H54 (cell line): ENCODE results near the gene ATE1.
A peak's percentile ranks its signal among the peaks of the same experiment; 100 is the strongest.

Experiments used
- DNase-seq: peaks from one replicate; pipeline ENCODE4 v3.0.0; 2011; ENCODE audit warnings: low spot score, mixed read lengths; ENCODE audit not compliant: insufficient read length
- FAIRE-seq: peaks from 3 replicates; lab custom pipeline; 2011; peaks lifted over from hg19 to GRCh38; lab: Jason Lieb, UNC
- POLR2A ChIP-seq: IDR thresholded peaks from 2 replicates; pipeline ENCODE4 v1.6.1; 2011; ENCODE audit warnings: low read depth, mild to moderate bottlenecking, low read length

Gene ATE1

GRCh38 chr10:121754666-121755065 is 173.2 kb downstream of the ATE1 start:
- FAIRE-seq: no peak
- no peak for TF ChIP-seq POLR2A
- no peak for DNase-seq

DNA sequence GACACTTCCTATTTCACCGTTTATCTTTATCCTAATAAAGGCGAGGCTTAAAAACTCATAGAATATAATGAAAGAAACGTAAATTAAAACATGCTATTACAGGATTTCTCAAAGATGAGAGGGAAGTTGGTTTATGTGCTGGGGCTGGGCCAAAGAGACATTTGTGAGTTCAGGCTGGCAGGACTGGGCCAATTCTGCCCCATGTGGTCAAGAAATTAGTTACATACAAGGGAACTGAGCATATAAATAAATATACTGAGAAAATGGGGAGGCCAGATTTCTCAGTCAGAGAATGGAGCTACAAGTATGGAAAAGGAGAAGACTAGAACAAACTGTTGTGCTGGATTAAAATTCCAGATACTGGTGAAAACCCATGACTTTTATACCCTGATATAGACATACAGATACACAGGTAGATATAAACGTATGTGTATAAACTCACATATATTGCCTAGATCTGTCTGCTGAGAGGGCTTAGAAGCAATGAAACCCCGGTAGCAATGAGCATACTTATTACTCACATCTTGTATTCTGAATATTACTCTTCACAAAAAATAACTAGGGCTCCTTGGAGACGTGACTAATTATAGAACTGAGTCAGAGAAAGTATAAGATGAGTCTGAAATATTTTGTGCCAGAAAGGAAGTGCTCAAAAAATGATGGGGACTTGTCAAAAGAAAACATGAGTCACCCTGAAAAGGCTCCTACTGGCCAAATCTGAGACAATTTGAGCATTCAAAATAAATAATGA is 173.9 kb downstream of the ATE1 start:
- FAIRE-seq (peak; percentile 82), DNase-seq (peak; percentile 4)
- no peak for TF ChIP-seq POLR2A

GRCh38 chr10:121751191-121751760 is 176.6 kb downstream of the ATE1 start:
- FAIRE-seq (no peak), DNase-seq (no peak)
- TF ChIP-seq POLR2A: no peak

DNA sequence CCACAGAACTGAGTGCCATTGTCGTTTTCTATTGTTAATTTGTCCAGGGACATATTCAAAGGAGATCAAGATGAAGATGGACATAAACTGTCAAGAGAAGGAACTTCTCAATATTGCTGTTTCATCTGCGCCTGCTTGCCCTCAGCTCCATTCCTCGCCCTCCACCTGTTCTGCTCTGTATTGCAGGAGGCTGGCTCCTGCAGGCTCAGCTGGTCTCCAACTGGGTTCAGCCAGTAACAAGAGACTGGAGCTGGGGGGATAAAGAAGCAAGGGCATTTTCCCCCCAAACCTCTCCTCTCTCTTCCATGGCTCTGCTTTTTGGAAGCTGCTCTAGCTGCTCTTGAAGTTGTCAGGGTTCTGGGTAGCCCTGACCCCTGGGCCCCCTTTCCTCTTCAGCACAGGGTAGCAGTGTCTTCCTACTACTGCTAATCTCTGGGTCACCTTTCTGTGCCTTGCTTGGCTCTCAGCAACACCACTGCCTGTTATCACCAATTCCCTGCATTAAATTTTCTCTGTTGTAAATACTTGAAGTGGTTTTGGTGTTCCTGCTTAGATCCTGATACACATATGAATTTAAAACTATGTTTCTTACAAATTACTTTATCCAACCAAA is 180.6 kb downstream of the ATE1 start:
- FAIRE-seq: no peak
- TF ChIP-seq POLR2A: no peak
- DNase-seq: no peak

- TF ChIP-seq POLR2A: no peak
- DNase-seq (no peak), FAIRE-seq (no peak)
Observed at GRCh38 chr10:121741248-121741792, 186.5 kb downstream of the ATE1 start.

DNA sequence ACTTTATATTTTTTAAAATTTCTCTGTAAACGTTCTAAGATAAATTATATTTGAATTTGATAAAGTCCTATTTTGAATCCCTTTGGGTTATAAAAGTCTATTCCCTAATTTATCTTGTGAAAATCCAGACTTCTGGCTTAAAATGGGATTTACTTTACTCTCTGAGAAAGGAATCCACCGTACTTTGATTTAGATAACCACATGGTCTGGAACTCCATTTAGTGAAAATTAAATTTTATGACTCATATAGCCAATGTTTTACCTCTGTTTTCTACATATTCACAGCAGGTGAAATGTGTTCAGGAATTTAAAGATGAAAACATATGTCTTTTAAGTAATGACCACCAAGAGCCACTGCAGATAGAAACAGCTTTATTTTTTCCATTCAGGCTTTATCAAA is 187.8 kb downstream of the ATE1 start:
- no peak for FAIRE-seq
- DNase-seq: no peak
- TF ChIP-seq POLR2A: no peak

GRCh38 chr10:121739114-121739513 is 188.7 kb downstream of the ATE1 start:
- FAIRE-seq (no peak), DNase-seq (no peak)
- no peak for TF ChIP-seq POLR2A

DNA sequence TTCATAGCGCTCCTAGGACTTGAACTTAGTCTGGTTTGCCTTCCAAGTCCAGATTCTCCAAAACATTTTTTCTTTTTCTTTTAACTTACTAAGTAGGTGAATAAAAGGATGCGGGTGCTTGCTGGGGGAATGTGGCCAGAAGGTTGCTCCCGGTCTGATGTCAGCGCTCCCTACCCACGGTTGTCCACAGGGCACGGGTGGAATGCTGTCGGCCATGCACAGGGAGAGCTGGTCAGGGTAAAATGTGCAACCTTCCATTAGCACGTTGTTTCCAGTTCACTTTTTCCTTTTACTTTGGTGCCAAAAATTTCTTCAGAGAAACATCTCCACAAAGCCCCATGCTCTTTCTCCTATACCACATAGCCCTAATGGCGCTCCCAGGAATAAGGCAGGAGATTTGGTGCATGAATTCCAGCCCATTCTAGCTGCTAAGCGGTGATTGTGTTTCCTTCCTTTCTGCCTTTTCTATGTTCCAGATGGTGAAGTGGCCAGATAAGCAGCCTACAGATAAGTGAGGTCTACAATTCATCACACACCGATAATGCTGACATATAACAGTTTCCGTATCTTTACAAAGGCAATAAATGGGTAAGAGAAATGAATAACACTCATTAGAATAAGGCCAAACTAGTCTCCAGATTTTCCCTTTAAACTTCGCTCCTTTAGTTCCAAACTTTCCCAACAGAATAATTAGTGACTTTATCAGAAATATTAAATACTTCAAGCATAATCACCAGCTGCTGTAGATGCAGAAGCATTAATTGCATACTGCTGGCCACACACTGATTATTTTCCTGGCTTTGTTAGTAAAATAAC is 191.3 kb downstream of the ATE1 start:
- DNase-seq (no peak), FAIRE-seq (no peak)

DNA sequence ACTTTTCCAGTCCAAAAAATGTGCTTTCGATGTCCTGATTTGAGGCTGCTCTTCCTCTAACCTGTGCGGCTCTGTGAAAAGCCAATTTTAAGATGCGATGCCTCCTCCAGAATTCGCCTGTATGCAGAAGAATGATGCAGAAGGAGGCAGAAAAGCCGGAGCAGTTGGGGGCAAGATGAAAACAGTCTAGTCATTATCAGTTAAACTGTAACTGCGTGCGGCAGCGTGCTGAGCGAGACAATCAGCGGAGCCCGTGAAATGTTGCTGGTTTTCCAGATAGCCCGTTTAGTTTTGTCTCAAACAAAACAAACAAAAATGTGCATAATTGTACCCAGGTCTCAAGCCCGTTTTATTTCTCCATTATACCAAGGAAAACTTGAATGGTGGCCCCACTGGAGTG is 192.6 kb downstream of the ATE1 start:
- FAIRE-seq (no peak), DNase-seq (no peak)
- TF ChIP-seq POLR2A: no peak

More for the DNA sequence above, 191.3 kb downstream of the ATE1 start:
- no peak for TF ChIP-seq POLR2A

DNA sequence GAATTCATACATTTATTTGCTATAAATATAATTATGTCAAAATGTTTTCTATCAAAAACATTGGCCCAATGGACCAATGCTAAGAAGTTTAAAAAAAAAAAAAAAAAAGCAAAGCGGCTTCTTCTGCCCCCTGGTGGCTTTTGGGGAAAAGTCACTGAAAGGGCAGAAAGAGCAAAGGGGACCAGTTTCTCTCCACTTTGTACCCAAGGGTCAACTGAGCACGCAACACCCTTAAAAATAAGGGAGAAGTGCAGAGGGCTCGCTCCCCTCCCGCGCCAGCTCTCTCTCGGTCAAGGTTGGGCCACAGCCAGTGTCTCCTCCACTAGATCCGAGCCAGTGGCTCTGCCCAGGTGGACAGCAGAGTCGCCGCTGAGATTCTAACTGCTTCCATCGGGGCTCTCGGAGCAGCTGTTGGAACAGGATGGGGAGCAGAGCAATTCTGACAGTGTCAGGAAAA is 193.2 kb downstream of the ATE1 start:
- FAIRE-seq (no peak), DNase-seq (no peak)
- no peak for TF ChIP-seq POLR2A

DNA sequence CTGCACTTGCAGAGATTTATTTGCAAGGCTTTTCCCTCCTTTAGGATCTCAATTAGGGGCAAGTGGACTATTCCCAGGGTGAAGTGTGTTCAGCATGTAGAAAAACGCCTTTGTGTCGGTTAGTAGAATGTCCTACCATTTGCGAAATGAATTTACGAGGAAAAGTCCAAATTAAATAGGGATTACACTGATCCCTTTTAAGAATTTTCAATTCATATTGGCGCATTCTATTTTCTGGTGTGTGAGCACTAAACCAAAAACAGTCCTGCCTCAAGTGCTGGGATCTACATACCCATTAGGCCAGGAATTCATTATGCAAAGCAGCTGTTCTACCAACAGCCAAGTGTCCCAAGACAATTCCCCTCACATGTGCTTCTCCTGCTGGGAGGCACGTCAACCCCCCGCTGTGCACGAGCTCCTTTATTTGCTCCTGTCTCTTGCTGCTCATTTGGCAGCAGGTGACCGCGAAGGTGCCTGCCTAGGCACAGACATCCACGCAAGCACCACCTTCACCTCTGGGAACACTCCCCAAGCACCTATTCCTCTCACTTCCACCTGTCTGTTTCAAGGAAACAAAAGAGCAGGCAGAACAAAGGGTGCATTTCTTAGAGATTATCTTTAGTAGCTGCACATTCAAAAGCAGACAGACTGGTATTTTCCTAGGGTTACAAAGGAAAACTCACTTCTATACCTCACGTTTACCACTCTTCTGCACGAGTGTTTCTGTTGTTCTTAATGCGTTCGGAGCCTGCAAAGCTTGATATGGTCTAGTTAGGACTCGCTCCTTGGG is 195.0 kb downstream of the ATE1 start:
- TF ChIP-seq POLR2A: no peak
- FAIRE-seq (no peak), DNase-seq (no peak)

- no peak for TF ChIP-seq POLR2A
- no peak for DNase-seq
- FAIRE-seq: no peak
Observed at GRCh38 chr10:121732172-121732571, 195.7 kb downstream of the ATE1 start.

- DNase-seq (no peak), FAIRE-seq (no peak)
- no peak for TF ChIP-seq POLR2A
Observed at GRCh38 chr10:121724282-121724681, 203.5 kb downstream of the ATE1 start.
